Tibial artery (tissue), 4 donors: ENCODE measurements around the gene IL34.

Experiments
- DNase-seq, 2 donors: peaks; one replicate each; pipeline ENCODE4 v3.0.0-alpha.2; 2019
- H3K27ac ChIP-seq, 2 donors: fragments of 200-600 bp; sonication (generic) in 1 of 2; 1 replicate in 1 of 2; 2 replicates in 1 of 2; pipeline ENCODE4 v1.5.1; 2018 to 2019; ENCODE audit warnings: mild to moderate bottlenecking in 1 of 2
- H3K27me3 ChIP-seq, 2 donors: fragments of 200-600 bp; sonication (generic) in 1 of 2; one replicate each; pipeline versions ENCODE4 v1.5.1 to v1.6.0; 2016 to 2019
- H3K36me3 ChIP-seq, 3 donors: fragments of 200-600 bp; sonication (generic) in 2 of 3; one replicate each; pipeline ENCODE4 v1.5.1; 2016 to 2019; ENCODE audit warnings: mild to moderate bottlenecking in 2 of 3
- H3K4me1 ChIP-seq, 4 donors: fragments of 200-600 bp; sonication (generic) in 2 of 4; 1 replicate in 3 of 4; 2 replicates in 1 of 4; pipeline ENCODE4 v1.5.1; 2016 to 2019
- H3K4me3 ChIP-seq, 2 donors: fragments of 200-600 bp; sonication (generic) in 1 of 2; 1 replicate in 1 of 2; 2 replicates in 1 of 2; pipeline ENCODE4 v1.5.1; 2018 to 2019; ENCODE audit warnings: mild to moderate bottlenecking in 2 of 2
- H3K9me3 ChIP-seq, 3 donors: fragments of 200-600 bp; sonication (generic) in 1 of 3; one replicate each; pipeline ENCODE4 v1.5.1; 2016 to 2019
- intact Hi-C: fragments of 100-400 bp; cut with DNase I; formaldehyde crosslinking; loops from one replicate; pipeline ENCODE4 v1.15.0; 2023; ENCODE audit warnings: low total_unique reads
- TF ChIP-seq, protein P1 (sequence below), 2 experiments: fragments of 200-600 bp in 1 of 2; fragments of 450-650 bp in 1 of 2; IDR thresholded peaks; one replicate each; pipeline ENCODE4 v1.5.1; 2017 to 2019; ENCODE audit warnings: antibody characterized with exemption in 2 of 2, mild to moderate bottlenecking in 1 of 2, moderate library complexity in 1 of 2

The IL34 gene

DNA sequence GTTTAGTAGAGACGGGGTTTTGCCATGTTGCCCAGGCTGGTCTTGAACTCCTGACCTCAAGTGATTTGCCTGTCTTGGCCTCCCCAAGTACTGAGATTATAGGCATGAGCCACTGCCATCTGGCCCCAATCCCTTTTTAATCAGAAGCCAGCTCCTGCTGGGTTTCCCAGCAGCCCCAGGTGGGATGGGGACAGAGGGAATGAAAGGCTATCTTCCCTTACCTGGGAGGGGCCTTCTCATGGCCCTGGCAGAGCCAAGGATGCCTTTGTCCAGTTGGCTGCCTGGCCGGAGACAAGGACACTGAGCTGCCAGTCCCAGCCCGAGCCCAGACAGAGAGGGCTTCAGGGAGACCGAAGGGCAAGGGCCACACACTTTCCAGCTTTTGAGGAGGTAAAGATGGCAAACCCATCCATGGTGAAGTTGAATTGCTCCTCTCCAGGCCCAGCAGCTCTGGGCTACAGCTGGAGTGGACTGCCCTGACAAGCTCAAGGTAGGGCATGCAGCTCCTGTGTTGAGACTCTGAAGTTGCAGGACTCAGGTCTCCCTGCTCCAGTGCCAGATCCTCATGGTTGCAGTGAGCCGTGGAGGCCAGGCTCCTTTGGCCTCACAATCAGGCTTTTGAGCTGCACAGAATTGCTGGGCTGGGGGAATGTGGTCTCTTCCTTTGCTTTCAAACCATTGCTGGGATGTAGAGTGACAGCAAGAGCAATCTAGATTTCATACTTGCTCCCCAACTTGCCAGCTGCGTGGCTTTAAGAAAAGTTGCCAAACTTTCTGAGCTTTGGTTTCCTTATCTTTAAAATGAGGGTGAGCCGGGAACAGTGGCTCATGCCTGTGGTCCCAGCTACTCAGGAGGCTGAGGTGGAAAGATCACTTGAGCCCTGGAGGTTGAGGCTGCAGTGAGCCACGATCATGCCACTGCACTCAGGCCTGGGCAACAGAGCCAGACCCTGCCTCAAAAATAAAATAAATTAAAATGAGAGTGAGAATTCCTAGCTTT is 44.5 kb upstream of the IL34 start:
- TF ChIP-seq, protein P1, sequence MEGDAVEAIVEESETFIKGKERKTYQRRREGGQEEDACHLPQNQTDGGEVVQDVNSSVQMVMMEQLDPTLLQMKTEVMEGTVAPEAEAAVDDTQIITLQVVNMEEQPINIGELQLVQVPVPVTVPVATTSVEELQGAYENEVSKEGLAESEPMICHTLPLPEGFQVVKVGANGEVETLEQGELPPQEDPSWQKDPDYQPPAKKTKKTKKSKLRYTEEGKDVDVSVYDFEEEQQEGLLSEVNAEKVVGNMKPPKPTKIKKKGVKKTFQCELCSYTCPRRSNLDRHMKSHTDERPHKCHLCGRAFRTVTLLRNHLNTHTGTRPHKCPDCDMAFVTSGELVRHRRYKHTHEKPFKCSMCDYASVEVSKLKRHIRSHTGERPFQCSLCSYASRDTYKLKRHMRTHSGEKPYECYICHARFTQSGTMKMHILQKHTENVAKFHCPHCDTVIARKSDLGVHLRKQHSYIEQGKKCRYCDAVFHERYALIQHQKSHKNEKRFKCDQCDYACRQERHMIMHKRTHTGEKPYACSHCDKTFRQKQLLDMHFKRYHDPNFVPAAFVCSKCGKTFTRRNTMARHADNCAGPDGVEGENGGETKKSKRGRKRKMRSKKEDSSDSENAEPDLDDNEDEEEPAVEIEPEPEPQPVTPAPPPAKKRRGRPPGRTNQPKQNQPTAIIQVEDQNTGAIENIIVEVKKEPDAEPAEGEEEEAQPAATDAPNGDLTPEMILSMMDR (IDR thresholded peaks at IDR 0.05) = no peak
- Histone ChIP-seq H3K36me3 (no peaks in the 10 kb centered on the region), H3K9me3 (no peaks in the 10 kb centered on the region), H3K4me3 (no peak overlapping the region), H3K4me1 (peaks cover 0 to 8% (median 0%) of the 10 kb centered on the region in 4 donors), H3K27me3 (no peaks in the 10 kb centered on the region), H3K27ac (no peak overlapping the region)
- no peak for DNase-seq
- intact Hi-C loops = no loop called here

DNA sequence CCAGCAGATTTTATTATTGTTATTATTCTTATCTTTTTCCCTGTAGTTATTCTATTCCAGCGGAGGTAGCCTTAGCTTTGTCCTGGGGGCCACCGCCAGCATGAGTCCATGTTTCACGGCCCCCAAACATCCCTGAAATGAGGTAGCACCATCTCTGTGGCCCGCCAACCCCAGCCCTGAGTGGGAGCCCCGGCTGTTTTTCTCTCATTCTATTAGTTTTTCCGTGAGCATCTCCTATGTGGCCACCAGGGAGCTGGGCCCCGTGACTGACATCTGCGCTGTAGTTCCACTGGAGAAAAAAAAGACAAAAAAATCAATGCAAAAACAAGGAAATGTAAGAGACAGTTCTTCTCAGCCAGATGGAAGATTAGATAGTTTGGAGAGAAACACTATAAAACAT is 43.5 kb upstream of the IL34 start:
- TF ChIP-seq, protein P1 (IDR thresholded peaks at IDR 0.05) = no peak
- H3K4me1 ChIP-seq = peaks cover 0 to 8% (median 0%) of the 10 kb centered on the region in 4 donors
- no peak for DNase-seq
- no peak overlapping the region for H3K27ac ChIP-seq
- no peaks in the 10 kb centered on the region for H3K27me3 ChIP-seq
- H3K36me3 ChIP-seq = no peaks in the 10 kb centered on the region
- no peaks in the 10 kb centered on the region for H3K9me3 ChIP-seq
- H3K4me3 ChIP-seq = no peak overlapping the region
- intact Hi-C loops = no loop called here

DNA sequence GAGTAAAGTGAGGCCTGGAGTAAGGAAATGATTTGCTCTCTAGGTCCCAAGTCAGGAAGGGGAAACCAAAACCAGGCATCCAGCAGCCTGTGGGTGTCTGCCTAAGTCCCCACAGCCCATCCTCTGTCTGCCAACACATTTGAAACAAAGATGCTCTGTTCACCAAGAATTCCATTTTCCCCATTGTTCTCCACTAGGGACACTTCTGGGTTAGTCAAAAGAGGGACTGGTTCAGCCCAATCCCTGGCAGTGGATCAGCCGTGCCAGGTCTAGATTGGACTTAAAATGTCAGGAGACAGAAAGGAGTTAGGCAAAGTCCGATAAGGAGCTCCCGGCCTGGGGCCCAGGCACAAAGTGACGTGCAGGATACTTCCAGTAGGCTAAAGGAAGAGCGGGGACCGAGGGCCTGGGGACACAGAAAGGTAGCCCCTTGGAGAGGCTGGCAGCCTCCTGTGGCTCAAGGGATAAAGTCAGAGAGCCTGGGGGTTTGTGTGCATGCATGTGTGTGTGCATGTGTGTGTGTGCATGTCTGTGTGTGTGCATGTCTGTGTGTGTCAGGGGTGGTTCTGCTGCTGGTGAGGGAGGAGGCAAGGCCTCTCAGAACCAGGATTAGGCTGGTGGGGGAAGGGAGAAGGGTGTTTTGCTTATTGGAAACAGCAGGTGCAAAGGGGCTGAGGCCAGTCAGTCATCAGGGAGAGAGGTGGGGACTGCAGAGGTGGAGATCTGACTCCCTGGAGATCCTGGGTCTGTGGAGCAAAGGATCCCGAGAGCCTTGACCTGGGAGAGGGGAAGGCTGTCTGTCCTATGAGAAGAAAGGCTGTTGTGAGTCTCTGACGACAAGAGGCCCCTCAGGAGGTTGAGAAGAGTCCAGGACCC is 41.7 kb upstream of the IL34 start:
- Histone ChIP-seq H3K4me1 (peaks cover 0 to 12% (median 0%) of the 10 kb centered on the region in 4 donors), H3K27ac (no peak overlapping the region), H3K36me3 (no peaks in the 10 kb centered on the region), H3K9me3 (no peaks in the 10 kb centered on the region), H3K27me3 (no peaks in the 10 kb centered on the region), H3K4me3 (no peak overlapping the region)
- no peak for DNase-seq
- intact Hi-C loops = no loop called here
- TF ChIP-seq, protein P1 (IDR thresholded peaks at IDR 0.05) = no peak

DNA sequence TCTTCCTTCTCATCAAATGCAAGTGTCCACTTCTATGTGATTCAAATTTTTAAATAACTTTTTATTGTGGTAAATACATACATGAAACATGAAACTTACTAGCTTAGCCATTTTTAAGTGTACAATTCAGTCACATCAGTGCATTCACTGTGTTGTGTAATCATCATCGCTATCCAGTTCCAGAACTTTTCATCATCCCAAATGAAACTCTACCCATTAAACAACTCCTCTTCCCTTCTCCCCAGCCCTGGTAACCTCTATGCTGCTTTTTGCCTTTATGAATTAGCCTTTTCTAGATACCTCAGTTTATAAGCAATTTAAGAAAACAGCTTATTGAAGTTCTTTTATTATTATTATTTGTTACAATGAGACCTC is 41.1 kb upstream of the IL34 start:
- intact Hi-C loops = no loop called here
- Histone ChIP-seq H3K36me3 (no peaks in the 10 kb centered on the region), H3K9me3 (no peaks in the 10 kb centered on the region), H3K4me1 (peaks cover 0 to 18% (median 3%) of the 10 kb centered on the region in 4 donors), H3K4me3 (no peak overlapping the region), H3K27ac (no peak overlapping the region), H3K27me3 (no peaks in the 10 kb centered on the region)
- no peak for DNase-seq
- TF ChIP-seq, protein P1 (IDR thresholded peaks at IDR 0.05) = no peak

DNA sequence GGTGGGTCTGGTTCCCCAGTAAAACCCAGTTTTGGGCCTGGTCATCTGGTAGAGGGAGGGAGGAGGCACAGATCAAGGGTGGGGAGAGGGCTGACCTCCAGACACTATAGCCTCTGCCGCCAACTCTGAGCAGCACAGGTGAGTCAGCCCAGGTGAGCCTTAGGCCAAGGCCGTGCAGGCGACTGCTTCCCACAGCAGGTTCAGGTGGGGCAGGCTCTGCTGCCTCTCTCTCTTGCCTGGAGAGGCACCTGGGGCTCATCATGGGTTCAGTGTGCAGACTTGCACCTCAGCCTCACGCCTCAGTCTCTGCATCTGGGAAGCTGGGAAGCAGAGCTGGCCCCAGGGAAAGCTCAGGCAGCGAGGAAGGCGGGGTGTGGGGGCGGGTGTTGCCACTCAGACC is 37.8 kb upstream of the IL34 start:
- Histone ChIP-seq H3K4me3 (no peak overlapping the region), H3K27me3 (no peaks in the 10 kb centered on the region), H3K9me3 (no peaks in the 10 kb centered on the region), H3K4me1 (peaks cover 0 to 21% (median 9%) of the 10 kb centered on the region in 4 donors), H3K27ac (no peak overlapping the region), H3K36me3 (no peaks in the 10 kb centered on the region)
- TF ChIP-seq, protein P1 (IDR thresholded peaks at IDR 0.05) = no peak
- intact Hi-C loops = no loop called here
- no peak for DNase-seq
